ENCODE results near the gene RAG2. TPM values are rescaled to one million over a fixed set of nuclear protein-coding genes. Genes with fewer than 3 reads are reported as not detected.
A peak's percentile ranks its signal among the peaks of the same experiment; 100 is the strongest.

Gene RAG2
- total RNA-seq, 1 experiment from 2014 or later, result not detected

- in situ Hi-C loops (cut with HindIII; ENCODE audit: low pct_unique_long_range_greater_than_20kb, low sequenced_read_pairs), result no loop called here
- DNase-seq (ENCODE audit: low read depth), result no peak
These were observed 7.5 kb upstream of the RAG2 start for GRCh38 chr11:36605221-36606216.

GRCh38 chr11:36602135-36602534 is 4.1 kb upstream of the RAG2 start:
- DNase-seq (ENCODE audit: low read depth), result no peak
- in situ Hi-C loops (cut with HindIII; ENCODE audit: low pct_unique_long_range_greater_than_20kb, low sequenced_read_pairs), result no loop called here

GRCh38 chr11:36601155-36601554 is 3.1 kb upstream of the RAG2 start:
- in situ Hi-C loops (cut with HindIII; ENCODE audit: low pct_unique_long_range_greater_than_20kb, low sequenced_read_pairs), result no loop called here
- no peak for DNase-seq (ENCODE audit: low read depth)

GRCh38 chr11:36600180-36600579 is 2.1 kb upstream of the RAG2 start:
- in situ Hi-C loops (cut with HindIII; ENCODE audit: low pct_unique_long_range_greater_than_20kb, low sequenced_read_pairs), result no loop called here
- DNase-seq (ENCODE audit: low read depth), result no peak

GRCh38 chr11:36596880-36597279 is 1.2 kb downstream of the RAG2 start:
- in situ Hi-C loops (cut with HindIII; ENCODE audit: low pct_unique_long_range_greater_than_20kb, low sequenced_read_pairs), result no loop called here
- no peak for DNase-seq (ENCODE audit: low read depth)

- DNase-seq (ENCODE audit: low read depth), result peak; percentile 87
- in situ Hi-C loops (cut with HindIII; ENCODE audit: low pct_unique_long_range_greater_than_20kb, low sequenced_read_pairs), result no loop called here
These were observed 3.6 kb downstream of the RAG2 start, which contains the start of gene IFTAP for GRCh38 chr11:36594316-36594989. Gene IFTAP (plus strand): TSS chr11:36594502. CDS start chr11:36610104, 15,602 bp downstream.

GRCh38 chr11:36591433-36591832 is 6.6 kb downstream of the RAG2 start:
- in situ Hi-C loops (cut with HindIII; ENCODE audit: low pct_unique_long_range_greater_than_20kb, low sequenced_read_pairs), result no loop called here
- DNase-seq (ENCODE audit: low read depth), result no peak

- in situ Hi-C loops (cut with HindIII; ENCODE audit: low pct_unique_long_range_greater_than_20kb, low sequenced_read_pairs), result no loop called here
- no peak for DNase-seq (ENCODE audit: low read depth)
These were observed 7.5 kb downstream of the RAG2 start for GRCh38 chr11:36590513-36590912.

GRCh38 chr11:36588099-36588498 is 9.9 kb downstream of the RAG2 start:
- in situ Hi-C loops (cut with HindIII; ENCODE audit: low pct_unique_long_range_greater_than_20kb, low sequenced_read_pairs), result no loop called here
- DNase-seq (ENCODE audit: low read depth), result no peak

- in situ Hi-C loops (cut with HindIII; ENCODE audit: low pct_unique_long_range_greater_than_20kb, low sequenced_read_pairs), result no loop called here
- DNase-seq (ENCODE audit: low read depth), result no peak
These were observed 11.5 kb downstream of the RAG2 start for GRCh38 chr11:36586543-36586942.

- DNase-seq (ENCODE audit: low read depth), result no peak
- in situ Hi-C loops (cut with HindIII; ENCODE audit: low pct_unique_long_range_greater_than_20kb, low sequenced_read_pairs), result no loop called here
These were observed 14.4 kb downstream of the RAG2 start for GRCh38 chr11:36583667-36584066.

GRCh38 chr11:36581536-36581935 is 16.5 kb downstream of the RAG2 start:
- in situ Hi-C loops (cut with HindIII; ENCODE audit: low pct_unique_long_range_greater_than_20kb, low sequenced_read_pairs), result no loop called here
- no peak for DNase-seq (ENCODE audit: low read depth)

- in situ Hi-C loops (cut with HindIII; ENCODE audit: low pct_unique_long_range_greater_than_20kb, low sequenced_read_pairs), result no loop called here
- DNase-seq (ENCODE audit: low read depth), result no peak
These were observed 19.6 kb downstream of the RAG2 start for GRCh38 chr11:36578458-36578857.

- in situ Hi-C loops (cut with HindIII; ENCODE audit: low pct_unique_long_range_greater_than_20kb, low sequenced_read_pairs), result no loop called here
- no peak for DNase-seq (ENCODE audit: low read depth)
These were observed 20.2 kb downstream of the RAG2 start for GRCh38 chr11:36577859-36578258.

GRCh38 chr11:36577373-36577772 is 20.7 kb downstream of the RAG2 start:
- in situ Hi-C loops (cut with HindIII; ENCODE audit: low pct_unique_long_range_greater_than_20kb, low sequenced_read_pairs), result no loop called here

GRCh38 chr11:36574486-36574885 is 23.6 kb downstream of the RAG2 start:
- in situ Hi-C loops (cut with HindIII; ENCODE audit: low pct_unique_long_range_greater_than_20kb, low sequenced_read_pairs), result no loop called here
- peak; percentile 5 for DNase-seq (ENCODE audit: low read depth)

More at GRCh38 chr11:36577373-36577772, 20.7 kb downstream of the RAG2 start:
- no peak for DNase-seq (ENCODE audit: low read depth)

GRCh38 chr11:36569095-36569494 is 28.9 kb downstream of the RAG2 start:
- DNase-seq (ENCODE audit: low read depth), result no peak
- in situ Hi-C loops (cut with HindIII; ENCODE audit: low pct_unique_long_range_greater_than_20kb, low sequenced_read_pairs), result no loop called here

- in situ Hi-C loops (cut with HindIII; ENCODE audit: low pct_unique_long_range_greater_than_20kb, low sequenced_read_pairs), result no loop called here
- DNase-seq (ENCODE audit: low read depth), result no peak
These were observed 30.3 kb downstream of the RAG2 start, which contains the start of gene RAG1 for GRCh38 chr11:36567694-36568093. Gene RAG1 (plus strand): TSS chr11:36568007. CDS start chr11:36573305, 5,298 bp downstream.

- DNase-seq (ENCODE audit: low read depth), result no peak
- in situ Hi-C loops (cut with HindIII; ENCODE audit: low pct_unique_long_range_greater_than_20kb, low sequenced_read_pairs), result no loop called here
These were observed 31.5 kb downstream of the RAG2 start for GRCh38 chr11:36566407-36567053.

Data from Caki2 (cell line).